Measurements from ENCODE around the gene RASA1. TPM values are rescaled to one million over a fixed set of nuclear protein-coding genes. Genes with fewer than 3 reads are reported as not detected.

RASA1 gene
- total and polyA plus RNA-seq, 2 experiments from 2014 or later, result 32.1 to 67.8 TPM

DNA sequence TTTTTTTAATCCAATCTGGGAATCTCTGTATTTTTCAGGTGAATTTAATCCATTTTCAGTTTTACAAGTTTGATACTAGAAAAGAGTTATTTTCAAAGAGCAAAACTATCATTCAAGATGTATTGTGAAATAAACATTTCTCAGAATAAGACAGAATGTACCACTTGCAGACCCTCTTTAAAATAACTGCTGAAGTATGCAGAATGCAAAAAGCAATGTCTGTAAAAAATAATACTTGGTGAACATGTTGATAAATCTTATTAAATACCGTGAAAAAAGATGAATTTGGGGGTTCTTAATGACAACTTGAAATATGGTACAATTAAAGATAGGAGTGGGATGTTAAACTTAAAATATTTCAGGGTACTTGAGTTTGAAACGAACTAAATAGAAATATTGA lies 26.1 kb upstream of the RASA1 start:
- H3K79me2 ChIP-seq (ENCODE audit: insufficient read depth), result no peaks in the 10 kb centered on the region
- 0 out of 2 replicates have a peak overlapping the region, but pooled peaks have one; percentile 20 for H2AFZ ChIP-seq
- H3K9me3 ChIP-seq (ENCODE audit: low read depth), result no peaks in the 10 kb centered on the region
- 0 out of 2 replicates have a peak, but pooled peaks cover 4% of the 10 kb centered on the region for H3F3A ChIP-seq (ENCODE audit: insufficient read depth)
- no peak overlapping the region for H3K27ac ChIP-seq
- H4K20me1 ChIP-seq (ENCODE audit: insufficient read depth), result no peaks in the 10 kb centered on the region
- H3K4me1 ChIP-seq (ENCODE audit: insufficient read depth), result peaks cover 8% of the 10 kb centered on the region
- in situ Hi-C loops (cut with MboI), result no loop called here
- no peak overlapping the region for H3K4me3 ChIP-seq
- no peaks in the 10 kb centered on the region for H3K9me2 ChIP-seq (ENCODE audit: insufficient read depth)
- DNase-seq, result no peak
- no peaks in the 10 kb centered on the region for H3K36me3 ChIP-seq (ENCODE audit: low read depth)
- 75 to 80% methylated on average over 2 of the region's 2 CpGs for WGBS, 2 experiments (ENCODE audit: low coverage in 1 of 2, low lambda C conversion rate in 2 of 2, missing lambda C conversion rate in 2 of 2)
- no peak overlapping the region for H3K4me2 ChIP-seq (ENCODE audit: unreplicated experiment)
- no peak overlapping the region for H3K9ac ChIP-seq
- TF ChIP-seq EZH2phosphoT487 (IDR thresholded peaks at IDR 0.05; ENCODE audit: insufficient read depth, low read depth) (no peak), EZH2 (IDR thresholded peaks at IDR 0.05; ENCODE audit: insufficient read depth, poor library complexity, severe bottlenecking) (no peak)
- no peaks in the 10 kb centered on the region for H3K27me3 ChIP-seq (replicated peaks; ENCODE audit: insufficient read depth)

DNA sequence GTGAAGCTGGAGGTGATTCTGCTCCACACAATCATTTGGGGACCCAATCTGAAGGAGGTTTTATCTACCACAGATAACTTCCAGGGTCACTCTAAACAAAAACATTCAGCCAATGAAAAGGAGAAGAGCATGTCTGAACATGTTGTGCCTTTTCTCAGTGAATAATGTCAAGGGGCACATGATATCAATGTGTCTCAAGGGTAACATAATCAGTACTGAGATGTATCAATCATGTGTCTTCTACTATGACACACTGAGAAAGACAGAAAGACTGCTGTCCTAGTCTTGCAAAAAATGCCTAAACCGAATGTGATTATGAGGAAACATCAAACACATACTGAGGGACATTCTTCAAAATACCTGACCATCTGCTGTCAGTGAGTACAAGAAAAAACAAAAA lies 25.4 kb upstream of the RASA1 start:
- Histone ChIP-seq H3K9me3 (ENCODE audit: low read depth) (no peaks in the 10 kb centered on the region), H3K27ac (peak overlapping the region; percentile 79), H3K4me2 (ENCODE audit: unreplicated experiment) (no peak overlapping the region), H3K9ac (no peak overlapping the region; the same call in 1 of the 2 replicates), H3K36me3 (ENCODE audit: low read depth) (no peaks in the 10 kb centered on the region), H2AFZ (peak overlapping the region; percentile 20; the same call in 1 of the 2 replicates), H3F3A (ENCODE audit: insufficient read depth) (0 out of 2 replicates have a peak, but pooled peaks cover 4% of the 10 kb centered on the region), H3K4me3 (no peak overlapping the region), H4K20me1 (ENCODE audit: insufficient read depth) (no peaks in the 10 kb centered on the region), H3K27me3 (replicated peaks; ENCODE audit: insufficient read depth) (no peaks in the 10 kb centered on the region), H3K79me2 (ENCODE audit: insufficient read depth) (no peaks in the 10 kb centered on the region), H3K4me1 (ENCODE audit: insufficient read depth) (peaks cover 8% of the 10 kb centered on the region), H3K9me2 (ENCODE audit: insufficient read depth) (no peaks in the 10 kb centered on the region)
- in situ Hi-C loops (cut with MboI), result no loop called here
- WGBS, 2 experiments (ENCODE audit: low coverage in 1 of 2, low lambda C conversion rate in 2 of 2, missing lambda C conversion rate in 2 of 2), result 100% methylated on average over 1 of the region's 1 CpG
- DNase-seq, result no peak
- no peak for TF ChIP-seq EZH2phosphoT487 (IDR thresholded peaks at IDR 0.05; ENCODE audit: insufficient read depth, low read depth)
- TF ChIP-seq EZH2 (IDR thresholded peaks at IDR 0.05; ENCODE audit: insufficient read depth, poor library complexity, severe bottlenecking), result no peak

DNA sequence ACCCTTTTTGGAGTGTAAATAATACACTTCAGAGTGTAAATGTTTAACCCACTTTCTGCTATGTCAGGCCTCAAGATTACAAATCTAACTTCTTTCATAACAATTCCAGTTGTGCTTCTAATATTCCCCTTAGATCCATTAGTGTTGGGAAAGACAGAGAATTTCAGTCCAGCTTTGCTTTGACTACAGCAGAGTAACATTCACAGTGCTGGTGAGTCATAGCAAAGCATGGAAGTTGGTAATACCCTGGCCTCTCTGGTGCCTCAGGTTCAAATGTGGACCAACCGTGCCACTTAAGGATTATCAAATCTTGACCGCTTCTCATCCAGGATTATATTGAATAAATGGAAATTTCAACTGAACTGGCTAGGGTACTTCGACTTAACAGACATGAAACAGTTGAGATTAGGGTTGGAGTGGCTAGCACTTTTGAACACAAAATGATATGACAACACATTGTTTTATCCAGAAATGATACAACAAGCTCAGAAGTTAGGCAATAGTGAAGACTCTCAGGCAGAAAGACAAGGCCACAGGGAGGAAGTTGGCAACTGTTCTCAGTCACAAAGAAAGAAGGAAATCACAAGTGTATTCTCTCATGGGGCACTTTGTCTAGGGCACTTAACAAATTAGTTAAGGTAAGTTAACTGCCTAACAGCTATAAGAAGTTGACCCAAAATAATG lies 24.4 kb upstream of the RASA1 start:
- Histone ChIP-seq H3F3A (ENCODE audit: insufficient read depth) (0 out of 2 replicates have a peak, but pooled peaks cover 4% of the 10 kb centered on the region), H3K4me3 (no peak overlapping the region), H2AFZ (no peak overlapping the region), H3K9me2 (ENCODE audit: insufficient read depth) (no peaks in the 10 kb centered on the region), H3K4me2 (ENCODE audit: unreplicated experiment) (no peak overlapping the region), H3K4me1 (ENCODE audit: insufficient read depth) (peaks cover 8% of the 10 kb centered on the region), H3K9me3 (ENCODE audit: low read depth) (no peaks in the 10 kb centered on the region), H4K20me1 (ENCODE audit: insufficient read depth) (no peaks in the 10 kb centered on the region), H3K9ac (peak overlapping the region; percentile 50), H3K27ac (peak overlapping the region; percentile 79), H3K36me3 (ENCODE audit: low read depth) (no peaks in the 10 kb centered on the region), H3K79me2 (ENCODE audit: insufficient read depth) (no peaks in the 10 kb centered on the region), H3K27me3 (replicated peaks; ENCODE audit: insufficient read depth) (no peaks in the 10 kb centered on the region)
- no peak for TF ChIP-seq EZH2 (IDR thresholded peaks at IDR 0.05; ENCODE audit: insufficient read depth, poor library complexity, severe bottlenecking)
- WGBS, 2 experiments (ENCODE audit: low coverage in 1 of 2, low lambda C conversion rate in 2 of 2, missing lambda C conversion rate in 2 of 2), result 88% methylated on average over 3 of the region's 3 CpGs
- in situ Hi-C loops (cut with MboI), result no loop called here
- peak; percentile 91 for DNase-seq

GRCh38 chr5:87245451-87245850 lies 22.2 kb upstream of the RASA1 start:
- no peaks in the 10 kb centered on the region for H3K79me2 ChIP-seq (ENCODE audit: insufficient read depth)
- no peaks in the 10 kb centered on the region for H3K27me3 ChIP-seq (replicated peaks; ENCODE audit: insufficient read depth)
- H3K4me3 ChIP-seq, result no peak overlapping the region
- H3K9ac ChIP-seq, result no peak overlapping the region
- H3K4me2 ChIP-seq (ENCODE audit: unreplicated experiment), result no peak overlapping the region
- no peak for DNase-seq
- H3K36me3 ChIP-seq (ENCODE audit: low read depth), result no peaks in the 10 kb centered on the region
- no peak overlapping the region for H3K27ac ChIP-seq
- TF ChIP-seq EZH2phosphoT487 (IDR thresholded peaks at IDR 0.05; ENCODE audit: insufficient read depth, low read depth) (no peak), EZH2 (IDR thresholded peaks at IDR 0.05; ENCODE audit: insufficient read depth, poor library complexity, severe bottlenecking) (no peak)
- 0 out of 2 replicates have a peak, but pooled peaks cover 4% of the 10 kb centered on the region for H3F3A ChIP-seq (ENCODE audit: insufficient read depth)
- H4K20me1 ChIP-seq (ENCODE audit: insufficient read depth), result no peaks in the 10 kb centered on the region
- H2AFZ ChIP-seq, result no peak overlapping the region
- peaks cover 8% of the 10 kb centered on the region for H3K4me1 ChIP-seq (ENCODE audit: insufficient read depth)
- no peaks in the 10 kb centered on the region for H3K9me2 ChIP-seq (ENCODE audit: insufficient read depth)
- in situ Hi-C loops (cut with MboI), result no loop called here
- 94 to 96% methylated on average over 2 of the region's 2 CpGs for WGBS, 2 experiments (ENCODE audit: low coverage in 1 of 2, low lambda C conversion rate in 2 of 2, missing lambda C conversion rate in 2 of 2)
- no peaks in the 10 kb centered on the region for H3K9me3 ChIP-seq (ENCODE audit: low read depth)
